ENCODE data around the gene TGFBR3L. TPM values are rescaled to one million over a fixed set of nuclear protein-coding genes. Genes with fewer than 3 reads are reported as not detected.

The TGFBR3L gene
- total and polyA plus RNA-seq, 2 of the 4 experiments (the other 2 are of a cell fraction) = 0.94 TPM; not detected in 1

- H3K9me3 ChIP-seq (ENCODE audit: control insufficient read depth, insufficient read depth, low read length) = no peaks in the 10 kb centered on the region
- peak overlapping the region; percentile 94 for H2AK9ac ChIP-seq (replicated peaks; ENCODE audit: low read depth, low read length, poor library complexity)
- H2AFZ ChIP-seq (replicated peaks; ENCODE audit: low read length, poor library complexity) = peak overlapping the region; percentile 97
- H3K4me3 ChIP-seq (ENCODE audit: insufficient read depth, low read depth, low read length) = peak overlapping the region; percentile 61
- peak overlapping the region; percentile 27 for H4K5ac ChIP-seq (ENCODE audit: low read depth, low read length)
- BruUV-seq (replicated peaks) = no TSS peak
- in situ Hi-C loops (cut with MboI; ENCODE audit: low sequenced_read_pairs) = loop anchor here (5.0 kb wide), 1 partner anchor 309 kb away; no protein-coding TSS in a partner anchor
- intact Hi-C loops (cut with micrococcal nuclease) = loop anchor here (2.0 kb wide), 1 partner anchor 60 kb away; no protein-coding TSS in a partner anchor
- peak overlapping the region; percentile 0; the same call in 1 of the 2 replicates for H3K18ac ChIP-seq (ENCODE audit: low read depth, low read length)
- peak overlapping the region; percentile 95 for H3K9ac ChIP-seq (ENCODE audit: low read depth, low read length)
- peak overlapping the region; percentile 91 for H3K23ac ChIP-seq (ENCODE audit: low read depth, low read length)
- ChIA-PET CTCF (interaction anchor here (0.6 to 1.9 kb wide), 5 partner anchors 12 to 309 kb away, joined by 3 to 6 read pairs (median 5); no protein-coding TSS in a partner anchor), POLR2A (ENCODE audit: unreplicated experiment) (no interaction called here)
- H2BK15ac ChIP-seq (ENCODE audit: low read depth, low read length) = no peak overlapping the region
- H3K27me3 ChIP-seq (ENCODE audit: control insufficient read depth, insufficient read depth, low read length) = no peaks in the 10 kb centered on the region
- peaks cover 14% of the 10 kb centered on the region for H3K36me3 ChIP-seq (ENCODE audit: control insufficient read depth, insufficient read depth, low read length)
- ATAC-seq (ENCODE audit: low read depth) = peak; percentile 23; the same call in 1 of the 2 replicates
- WGBS, 2 experiments (ENCODE audit: extremely low coverage in 2 of 2, insufficient read length in 1 of 2) = 0% methylated on average over 10 of the region's 33 CpGs; no CpG with 5 or more reads in 1 of the 2 experiments
- peak overlapping the region; percentile 88 for H3K4ac ChIP-seq (ENCODE audit: low read depth, low read length)
- H2AK5ac ChIP-seq (ENCODE audit: low read depth, low read length) = peak overlapping the region; percentile 65
- H2BK5ac ChIP-seq (ENCODE audit: low read depth, low read length, poor library complexity, severe bottlenecking) = peak overlapping the region; percentile 28
- no peak for DNase-seq
- H3K27ac ChIP-seq (ENCODE audit: insufficient read depth, low read length) = peak overlapping the region; percentile 80
- no peaks in the 10 kb centered on the region for H4K20me1 ChIP-seq (ENCODE audit: insufficient read depth, low read length)
- no peak overlapping the region for H2BK20ac ChIP-seq (ENCODE audit: low read depth, low read length)
- peak overlapping the region; percentile 77 for H4K91ac ChIP-seq (ENCODE audit: insufficient read depth, low read depth, low read length)
- H3K4me2 ChIP-seq (ENCODE audit: low read depth, low read length) = peak overlapping the region; percentile 79
- peaks cover 11 to 40% of the 10 kb centered on the region in 2 experiments; a peak in 3 of 4 replicates for H3K79me1 ChIP-seq (ENCODE audit: low read depth in 1 of 2, low read length in 2 of 2)
- H4K8ac ChIP-seq (ENCODE audit: low read depth in 2 of 2, low read length in 2 of 2) = peak overlapping the region; percentile 76 to 86
- peak overlapping the region; percentile 13; the same call in 1 of the 2 replicates for H2BK120ac ChIP-seq (ENCODE audit: low read depth, low read length)
- peak overlapping the region; percentile 89 for H3K56ac ChIP-seq (ENCODE audit: extremely low read depth, insufficient read depth, low read length)
- H3K9me1 ChIP-seq (ENCODE audit: insufficient read depth, low read length) = peaks cover 4% of the 10 kb centered on the region; the same call in 1 of the 2 replicates
- no peaks in the 10 kb centered on the region for H3K4me1 ChIP-seq (ENCODE audit: control insufficient read depth, insufficient read depth, low read length)
- peak overlapping the region; percentile 96 for H3K14ac ChIP-seq (replicated peaks; ENCODE audit: low read depth, low read length)
- dilution Hi-C loops (cut with HindIII; ENCODE audit: low sequenced_read_pairs, unreplicated experiment) = no loop called here
- TF ChIP-seq ELK1 (IDR thresholded peaks at IDR 0.05; ENCODE audit: borderline replicate concordance, low read depth, low read length) (no peak), SMC3 (IDR thresholded peaks at IDR 0.05; ENCODE audit: low read depth, low read length) (no peak), NFE2L2 (IDR thresholded peaks at IDR 0.05; ENCODE audit: low read depth, low read length) (no peak), RCOR1 (IDR thresholded peaks at IDR 0.05; ENCODE audit: insufficient replicate concordance, low read length) (no peak), MAFK (IDR thresholded peaks at IDR 0.05; ENCODE audit: low read depth, low read length) (no peak), CHD1 (IDR thresholded peaks at IDR 0.05; ENCODE audit: low read depth, low read length) (no peak), BHLHE40 (IDR thresholded peaks at IDR 0.05; ENCODE audit: low read depth, low read length) (no peak), RAD21 (IDR thresholded peaks at IDR 0.05; ENCODE audit: low read length) (no peak), RFX5 (IDR thresholded peaks at IDR 0.05; ENCODE audit: low read depth, low read length) (no peak), MXI1 (IDR thresholded peaks at IDR 0.05; ENCODE audit: borderline replicate concordance, low read depth, low read length) (no peak), MAZ (IDR thresholded peaks at IDR 0.05; ENCODE audit: borderline replicate concordance, low read depth, low read length) (no peak)
These were observed 28.4 kb downstream of the TGFBR3L start for GRCh38 chr19:7942981-7943443.

Measured in IMR-90 (cell line).